ENCODE results near the gene HMMR. TPM values are rescaled to one million over a fixed set of nuclear protein-coding genes. Genes with fewer than 3 reads are reported as not detected.
"Not testable (repeated sequence)": the region's sequence is repeated elsewhere in the genome, so short reads cannot be mapped to it uniquely, and the experiment has no call there.

Gene HMMR, protein sequence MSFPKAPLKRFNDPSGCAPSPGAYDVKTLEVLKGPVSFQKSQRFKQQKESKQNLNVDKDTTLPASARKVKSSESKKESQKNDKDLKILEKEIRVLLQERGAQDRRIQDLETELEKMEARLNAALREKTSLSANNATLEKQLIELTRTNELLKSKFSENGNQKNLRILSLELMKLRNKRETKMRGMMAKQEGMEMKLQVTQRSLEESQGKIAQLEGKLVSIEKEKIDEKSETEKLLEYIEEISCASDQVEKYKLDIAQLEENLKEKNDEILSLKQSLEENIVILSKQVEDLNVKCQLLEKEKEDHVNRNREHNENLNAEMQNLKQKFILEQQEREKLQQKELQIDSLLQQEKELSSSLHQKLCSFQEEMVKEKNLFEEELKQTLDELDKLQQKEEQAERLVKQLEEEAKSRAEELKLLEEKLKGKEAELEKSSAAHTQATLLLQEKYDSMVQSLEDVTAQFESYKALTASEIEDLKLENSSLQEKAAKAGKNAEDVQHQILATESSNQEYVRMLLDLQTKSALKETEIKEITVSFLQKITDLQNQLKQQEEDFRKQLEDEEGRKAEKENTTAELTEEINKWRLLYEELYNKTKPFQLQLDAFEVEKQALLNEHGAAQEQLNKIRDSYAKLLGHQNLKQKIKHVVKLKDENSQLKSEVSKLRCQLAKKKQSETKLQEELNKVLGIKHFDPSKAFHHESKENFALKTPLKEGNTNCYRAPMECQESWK
- under 1 TPM; 0.45 to 0.52 TPM for total RNA-seq
- 1.5 to 2.0 reads per million in 2 donors for total RNA-seq

- ATAC-seq (no peak), DNase-seq (no peak)
- peaks cover 2% of the 10 kb centered on the region for H3K36me3 Mint-ChIP-seq (ENCODE audit: low read depth)
- peak within 1 kb of the TSS; percentile 100 for H3K27ac Mint-ChIP-seq
- peaks cover 30% of the 10 kb centered on the region for H3K4me1 Mint-ChIP-seq
- no peaks in the 10 kb centered on the region for H3K27me3 Mint-ChIP-seq
- H3K9me3 ChIP-seq (ENCODE audit: control insufficient read depth, low read length, poor library complexity, severe bottlenecking): no peaks in the 10 kb centered on the region
- H3K4me3 Mint-ChIP-seq: peak within 1 kb of the TSS; percentile 96
These were observed at the start of gene HMMR for GRCh38 chr5:163460562-163461171. Gene HMMR, plus strand, starts transcription at chr5:163460632. Its CDS starts 61 bp downstream, at chr5:163460693.

DNA sequence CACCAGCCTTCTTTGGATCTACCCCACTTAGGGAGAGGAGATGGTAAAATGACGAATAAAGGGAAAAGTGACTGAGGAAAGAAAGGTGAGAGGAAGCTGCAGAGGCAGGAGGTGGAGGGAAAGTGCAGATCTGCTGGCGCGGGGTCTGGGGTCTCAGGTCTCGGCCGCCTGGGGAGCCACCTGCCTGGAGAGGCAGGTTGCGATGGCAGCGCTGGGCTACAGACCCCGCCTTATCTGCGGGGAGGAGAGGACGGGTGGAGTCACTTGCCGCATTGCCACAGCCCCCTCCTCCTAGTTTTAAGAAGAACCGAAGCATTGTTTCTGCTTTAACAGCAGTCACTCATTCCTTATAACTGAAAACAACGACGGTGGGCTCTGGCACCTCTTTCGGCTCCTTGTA is 44.8 kb upstream of the HMMR start:
- not testable (repeated sequence) for H3K4me3 Mint-ChIP-seq; DNase-seq; H3K9me3 ChIP-seq (ENCODE audit: control insufficient read depth, low read length, poor library complexity, severe bottlenecking); H3K27ac Mint-ChIP-seq; H3K4me1 Mint-ChIP-seq; ATAC-seq; H3K36me3 Mint-ChIP-seq (ENCODE audit: low read depth)
- peaks cover 48% of the 10 kb centered on the region for H3K27me3 Mint-ChIP-seq

GRCh38 chr5:163424836-163425235 is 35.6 kb upstream of the HMMR start:
- H3K36me3 Mint-ChIP-seq (ENCODE audit: low read depth): no peaks in the 10 kb centered on the region
- DNase-seq (no peak), ATAC-seq (no peak)
- H3K4me3 Mint-ChIP-seq: no peak overlapping the region
- H3K27ac Mint-ChIP-seq: no peak overlapping the region
- H3K4me1 Mint-ChIP-seq: peaks cover 5% of the 10 kb centered on the region
- no peaks in the 10 kb centered on the region for H3K9me3 ChIP-seq (ENCODE audit: control insufficient read depth, low read length, poor library complexity, severe bottlenecking)
- peaks cover 18% of the 10 kb centered on the region for H3K27me3 Mint-ChIP-seq

DNA sequence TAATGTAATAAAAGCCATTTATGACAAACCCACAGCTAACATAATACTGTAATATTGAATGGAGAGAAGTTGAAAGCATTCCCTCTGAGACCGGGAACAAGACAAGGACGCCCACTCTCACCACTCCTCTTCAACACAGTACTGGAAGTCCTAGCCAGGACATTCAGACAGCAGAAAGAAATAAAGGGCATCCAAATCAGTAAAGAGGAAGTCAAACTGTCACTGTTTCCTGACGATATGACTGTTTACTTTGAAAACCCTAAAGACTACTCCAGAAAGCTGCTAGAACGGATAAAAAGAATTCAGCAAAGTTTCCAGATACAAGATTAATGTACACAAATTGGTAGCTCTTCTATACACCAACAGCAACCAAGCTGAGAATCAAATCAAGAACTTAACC is 34.3 kb upstream of the HMMR start:
- H3K36me3 Mint-ChIP-seq (ENCODE audit: low read depth); H3K4me3 Mint-ChIP-seq; DNase-seq; H3K27ac Mint-ChIP-seq; H3K4me1 Mint-ChIP-seq; ATAC-seq; H3K9me3 ChIP-seq (ENCODE audit: control insufficient read depth, low read length, poor library complexity, severe bottlenecking): not testable (repeated sequence)
- H3K27me3 Mint-ChIP-seq: peaks cover 18% of the 10 kb centered on the region

- H3K36me3 Mint-ChIP-seq (ENCODE audit: low read depth): peaks cover 4% of the 10 kb centered on the region
These were observed 27.9 kb upstream of the HMMR start for GRCh38 chr5:163432544-163432943.

DNA sequence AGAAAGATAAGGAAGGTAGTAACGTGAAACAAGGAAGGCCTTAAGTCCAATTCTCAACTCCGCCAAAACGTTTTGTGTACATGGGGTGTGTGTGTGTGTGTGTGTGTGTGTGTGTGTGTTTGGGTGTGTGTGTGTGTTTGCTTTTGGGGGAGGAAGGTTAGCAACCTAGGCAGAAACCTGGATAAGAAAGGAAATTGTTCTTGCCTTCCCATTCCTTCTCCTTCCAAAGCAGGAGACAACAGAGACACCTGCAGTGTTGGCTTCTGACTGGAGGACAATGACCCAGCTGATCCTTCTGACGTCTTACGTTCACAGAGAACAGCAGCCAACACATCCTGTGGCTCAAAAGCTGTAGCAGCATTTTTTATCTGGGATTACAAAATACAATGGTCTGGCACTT is 27.2 kb upstream of the HMMR start:
- no peak overlapping the region for H3K27ac Mint-ChIP-seq
- H3K4me1 Mint-ChIP-seq: peaks cover 16% of the 10 kb centered on the region
- no peak overlapping the region for H3K4me3 Mint-ChIP-seq

More at GRCh38 chr5:163432544-163432943, 27.9 kb upstream of the HMMR start:
- ATAC-seq (no peak), DNase-seq (no peak)
- Mint-ChIP-seq H3K27me3 (peaks cover 5% of the 10 kb centered on the region), H3K27ac (no peak overlapping the region), H3K4me1 (peaks cover 14% of the 10 kb centered on the region), H3K4me3 (no peak overlapping the region)
- H3K9me3 ChIP-seq (ENCODE audit: control insufficient read depth, low read length, poor library complexity, severe bottlenecking): no peaks in the 10 kb centered on the region

DNA sequence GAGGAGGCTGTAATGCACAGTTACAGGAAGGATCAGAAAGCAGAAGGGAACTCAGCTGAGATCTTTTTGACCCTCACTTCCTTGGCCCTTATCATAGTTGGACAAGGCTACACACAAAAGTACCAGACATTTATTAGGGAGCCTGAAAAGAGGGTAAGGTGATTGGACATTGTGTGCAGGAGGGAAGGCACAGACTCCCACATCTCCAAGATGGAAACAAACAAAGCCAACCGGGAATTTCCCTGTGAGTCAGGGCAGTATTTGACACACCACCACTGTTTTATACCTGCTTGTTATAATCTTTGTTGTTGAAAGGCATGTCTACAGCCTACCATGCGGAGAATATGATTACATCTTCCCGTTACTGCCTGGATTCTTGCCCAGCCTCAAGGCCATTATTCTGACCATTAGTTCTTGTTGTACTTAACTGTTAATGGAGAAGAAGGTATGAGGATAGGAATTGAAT is 26.0 kb upstream of the HMMR start:
- H3K27ac Mint-ChIP-seq: no peak overlapping the region
- DNase-seq: no peak

More for the DNA sequence above, 27.2 kb upstream of the HMMR start:
- H3K9me3 ChIP-seq (ENCODE audit: control insufficient read depth, low read length, poor library complexity, severe bottlenecking): no peaks in the 10 kb centered on the region
- Mint-ChIP-seq H3K36me3 (ENCODE audit: low read depth) (peaks cover 4% of the 10 kb centered on the region), H3K27me3 (peaks cover 5% of the 10 kb centered on the region)
- DNase-seq: no peak
- no peak for ATAC-seq

DNA sequence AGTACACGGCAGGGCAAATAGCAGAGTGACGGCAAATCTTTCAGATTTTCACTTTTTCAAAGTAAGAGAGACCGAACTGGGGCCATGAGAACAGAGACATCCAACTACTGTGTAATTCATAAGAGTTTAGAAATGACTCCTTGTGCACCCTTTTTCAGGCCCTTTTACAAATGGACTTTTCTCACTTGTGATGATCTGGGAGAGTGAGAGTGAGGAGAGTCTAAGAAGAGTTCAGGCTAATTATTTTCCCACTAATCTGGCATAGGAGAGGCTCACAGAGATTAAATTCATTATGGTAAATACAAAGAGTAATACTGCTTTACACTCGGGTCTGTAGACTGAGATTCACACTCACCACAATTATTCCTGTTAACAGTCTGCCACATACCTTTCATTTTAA is 23.9 kb upstream of the HMMR start:
- DNase-seq: no peak
- Mint-ChIP-seq H3K36me3 (ENCODE audit: low read depth) (peaks cover 4% of the 10 kb centered on the region), H3K27ac (peak overlapping the region; percentile 92), H3K27me3 (peaks cover 5% of the 10 kb centered on the region), H3K4me3 (peak overlapping the region; percentile 91), H3K4me1 (peaks cover 26% of the 10 kb centered on the region)
- no peaks in the 10 kb centered on the region for H3K9me3 ChIP-seq (ENCODE audit: control insufficient read depth, low read length, poor library complexity, severe bottlenecking)
- ATAC-seq: no peak

More for the DNA sequence above, 26.0 kb upstream of the HMMR start:
- peaks cover 5% of the 10 kb centered on the region for H3K27me3 Mint-ChIP-seq
- peaks cover 4% of the 10 kb centered on the region for H3K36me3 Mint-ChIP-seq (ENCODE audit: low read depth)
- no peaks in the 10 kb centered on the region for H3K9me3 ChIP-seq (ENCODE audit: control insufficient read depth, low read length, poor library complexity, severe bottlenecking)
- peaks cover 22% of the 10 kb centered on the region for H3K4me1 Mint-ChIP-seq
- ATAC-seq: no peak
- no peak overlapping the region for H3K4me3 Mint-ChIP-seq

DNA sequence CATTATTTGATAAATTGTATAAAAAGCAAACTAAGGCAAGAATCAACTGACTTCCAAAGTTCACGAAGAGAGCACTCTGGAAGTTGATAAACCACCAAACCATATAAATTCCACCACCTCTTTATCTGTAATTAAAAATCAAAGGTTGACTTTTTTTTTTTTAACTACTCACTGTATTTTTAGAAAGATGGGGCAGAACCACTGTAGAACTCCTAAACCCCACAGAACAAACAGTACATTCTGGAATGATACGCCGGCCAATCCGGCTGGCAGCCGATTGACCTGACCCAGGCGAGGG is 23.5 kb upstream of the HMMR start:
- peaks cover 5% of the 10 kb centered on the region for H3K27me3 Mint-ChIP-seq
- peaks cover 4% of the 10 kb centered on the region for H3K36me3 Mint-ChIP-seq (ENCODE audit: low read depth)
- H3K9me3 ChIP-seq (ENCODE audit: control insufficient read depth, low read length, poor library complexity, severe bottlenecking): no peaks in the 10 kb centered on the region
- peak overlapping the region; percentile 92 for H3K27ac Mint-ChIP-seq
- H3K4me3 Mint-ChIP-seq: peak overlapping the region; percentile 91
- DNase-seq: no peak
- peaks cover 22% of the 10 kb centered on the region for H3K4me1 Mint-ChIP-seq
- no peak for ATAC-seq

DNA sequence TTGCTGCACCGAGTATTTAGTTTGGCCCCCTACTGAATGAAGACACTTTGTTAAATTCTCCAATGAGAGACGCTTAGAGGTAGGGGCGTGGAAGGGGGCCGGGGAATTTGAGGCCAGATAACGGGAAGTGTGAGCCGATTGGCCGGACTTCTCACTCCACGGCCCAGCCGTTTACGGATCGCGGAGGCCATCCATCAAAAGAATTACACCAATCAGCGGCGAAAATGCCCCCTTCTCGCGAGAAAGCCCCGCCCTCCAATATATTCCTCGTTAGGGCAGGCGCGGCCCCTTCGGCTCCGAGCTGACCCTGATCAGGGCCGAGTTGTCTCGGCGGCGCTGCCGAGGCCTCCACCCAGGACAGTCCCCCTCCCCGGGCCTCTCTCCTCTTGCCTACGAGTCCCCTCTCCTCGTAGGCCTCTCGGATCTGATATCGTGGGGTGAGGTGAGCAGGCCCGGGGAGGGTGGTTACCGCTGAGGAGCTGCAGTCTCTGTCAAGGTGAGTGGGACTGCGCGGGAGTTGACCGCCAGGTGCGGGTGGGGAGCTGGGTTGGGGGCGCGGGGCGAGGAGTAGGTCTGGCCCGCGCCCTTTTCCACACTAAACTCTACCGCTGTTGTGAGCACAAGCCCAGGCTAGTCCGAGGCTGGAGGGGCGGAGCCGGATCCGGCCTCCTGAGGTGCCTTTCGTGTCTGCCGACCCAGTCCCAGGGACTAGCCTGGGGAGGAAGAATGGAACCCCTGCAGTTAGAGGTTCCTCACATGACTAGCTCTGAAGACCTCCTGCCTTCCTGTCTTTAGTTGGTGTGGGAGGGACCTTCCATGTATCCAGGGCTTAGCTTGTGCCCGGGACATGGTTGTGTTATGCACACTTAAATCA is 22.9 kb upstream of the HMMR start, which contains the start of gene CCNG1:
Gene CCNG1, plus strand, starts transcription at position 287 of the 874 bp plus-strand sequence. CDS start 1,662 bp downstream, outside the sequence.
- Mint-ChIP-seq H3K27ac (peak within 1 kb of the TSS; percentile 92), H3K36me3 (ENCODE audit: low read depth) (peaks cover 4% of the 10 kb centered on the region), H3K27me3 (peaks cover 5% of the 10 kb centered on the region), H3K4me3 (peak within 1 kb of the TSS; percentile 91), H3K4me1 (peaks cover 21% of the 10 kb centered on the region)
- ATAC-seq (peak; percentile 97), DNase-seq (peak; percentile 74 to 82 (median 74))
- H3K9me3 ChIP-seq (ENCODE audit: control insufficient read depth, low read length, poor library complexity, severe bottlenecking): no peaks in the 10 kb centered on the region

- Mint-ChIP-seq H3K27ac (peak overlapping the region; percentile 92), H3K27me3 (no peaks in the 10 kb centered on the region), H3K4me1 (peaks cover 17% of the 10 kb centered on the region), H3K4me3 (peak overlapping the region; percentile 91), H3K36me3 (ENCODE audit: low read depth) (no peaks in the 10 kb centered on the region)
- DNase-seq: no peak
- no peaks in the 10 kb centered on the region for H3K9me3 ChIP-seq (ENCODE audit: control insufficient read depth, low read length, poor library complexity, severe bottlenecking)
- ATAC-seq: no peak
These were observed 21.4 kb upstream of the HMMR start for GRCh38 chr5:163439092-163439425.

- no peaks in the 10 kb centered on the region for H3K9me3 ChIP-seq (ENCODE audit: control insufficient read depth, low read length, poor library complexity, severe bottlenecking)
- H3K36me3 Mint-ChIP-seq (ENCODE audit: low read depth): no peaks in the 10 kb centered on the region
- H3K4me3 Mint-ChIP-seq: no peak overlapping the region
- no peaks in the 10 kb centered on the region for H3K27me3 Mint-ChIP-seq
- H3K27ac Mint-ChIP-seq: peak overlapping the region; percentile 81
- ATAC-seq (no peak), DNase-seq (no peak)
- H3K4me1 Mint-ChIP-seq: peaks cover 17% of the 10 kb centered on the region
These were observed 19.5 kb upstream of the HMMR start for GRCh38 chr5:163440954-163441353.

Measured in T-helper 17 cell (primary cell).